ENCODE data around the gene DSG2.

The DSG2 gene

DNA sequence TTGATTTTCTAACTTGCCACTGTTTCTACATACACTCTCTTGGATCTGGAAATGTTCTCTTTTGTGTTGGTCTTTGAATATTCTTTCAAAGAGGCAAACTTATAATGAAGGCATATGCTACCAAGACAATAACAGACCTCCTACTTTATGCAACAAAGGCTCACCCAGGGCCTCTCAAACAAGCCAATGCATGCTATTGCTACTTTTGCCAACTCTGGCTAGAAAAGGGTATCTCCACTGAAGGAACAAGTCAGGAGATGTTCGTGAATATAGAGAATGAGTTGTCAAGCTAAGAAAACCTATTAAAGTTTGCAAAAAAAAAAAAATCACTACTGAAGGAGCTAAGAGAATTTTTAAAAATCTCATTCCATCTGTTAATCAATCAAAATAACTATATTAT, 15.9 kb upstream of the DSG2 start:
- H3F3A ChIP-seq (ENCODE audit: insufficient read depth, low read length): no peaks in the 10 kb centered on the region
- no peak overlapping the region for H2AFZ ChIP-seq (ENCODE audit: low read length)
- H3K4me1 ChIP-seq (ENCODE audit: insufficient read depth, low read length, severe bottlenecking): no peaks in the 10 kb centered on the region
- no peak overlapping the region for H3K4me3 ChIP-seq (ENCODE audit: low read depth, low read length, poor library complexity, severe bottlenecking)
- H3K4me2 ChIP-seq (ENCODE audit: low read length): no peak overlapping the region
- H4K20me1 ChIP-seq (ENCODE audit: insufficient read depth, low read length): no peaks in the 10 kb centered on the region
- H3K79me2 ChIP-seq (ENCODE audit: insufficient read depth, low read length): no peaks in the 10 kb centered on the region
- H3K9ac ChIP-seq (ENCODE audit: low read length): no peak overlapping the region
- H3K27ac ChIP-seq (ENCODE audit: low read depth, low read length, poor library complexity, severe bottlenecking): no peak overlapping the region
- no peaks in the 10 kb centered on the region for H3K36me3 ChIP-seq (ENCODE audit: insufficient read depth, low read length)
- no peaks in the 10 kb centered on the region for H3K9me2 ChIP-seq (ENCODE audit: low read depth, low read length)
- no peaks in the 10 kb centered on the region for H3K27me3 ChIP-seq (ENCODE audit: insufficient read depth, low read length)
- no peaks in the 10 kb centered on the region for H3K9me3 ChIP-seq (ENCODE audit: low read length)
- TF ChIP-seq EZH2 (IDR thresholded peaks at IDR 0.05; ENCODE audit: borderline replicate concordance, low read length) (no peak), CTCF (IDR thresholded peaks at IDR 0.05; ENCODE audit: low read length) (no peak)

GRCh38 chr18:31483396-31483795, 14.6 kb upstream of the DSG2 start:
- Histone ChIP-seq H4K20me1 (ENCODE audit: insufficient read depth, low read length) (no peaks in the 10 kb centered on the region), H3K9me2 (ENCODE audit: low read depth, low read length) (no peaks in the 10 kb centered on the region), H3K4me3 (ENCODE audit: low read depth, low read length, poor library complexity, severe bottlenecking) (no peak overlapping the region), H3K79me2 (ENCODE audit: insufficient read depth, low read length) (no peaks in the 10 kb centered on the region), H3K9ac (ENCODE audit: low read length) (no peak overlapping the region), H3K36me3 (ENCODE audit: insufficient read depth, low read length) (no peaks in the 10 kb centered on the region), H3K27me3 (ENCODE audit: insufficient read depth, low read length) (no peaks in the 10 kb centered on the region), H3F3A (ENCODE audit: insufficient read depth, low read length) (no peaks in the 10 kb centered on the region), H3K4me2 (ENCODE audit: low read length) (no peak overlapping the region), H3K4me1 (ENCODE audit: insufficient read depth, low read length, severe bottlenecking) (no peaks in the 10 kb centered on the region), H2AFZ (ENCODE audit: low read length) (no peak overlapping the region), H3K9me3 (ENCODE audit: low read length) (no peaks in the 10 kb centered on the region), H3K27ac (ENCODE audit: low read depth, low read length, poor library complexity, severe bottlenecking) (no peak overlapping the region)
- TF ChIP-seq CTCF (IDR thresholded peaks at IDR 0.05; ENCODE audit: low read length) (no peak), EZH2 (IDR thresholded peaks at IDR 0.05; ENCODE audit: borderline replicate concordance, low read length) (no peak)

DNA sequence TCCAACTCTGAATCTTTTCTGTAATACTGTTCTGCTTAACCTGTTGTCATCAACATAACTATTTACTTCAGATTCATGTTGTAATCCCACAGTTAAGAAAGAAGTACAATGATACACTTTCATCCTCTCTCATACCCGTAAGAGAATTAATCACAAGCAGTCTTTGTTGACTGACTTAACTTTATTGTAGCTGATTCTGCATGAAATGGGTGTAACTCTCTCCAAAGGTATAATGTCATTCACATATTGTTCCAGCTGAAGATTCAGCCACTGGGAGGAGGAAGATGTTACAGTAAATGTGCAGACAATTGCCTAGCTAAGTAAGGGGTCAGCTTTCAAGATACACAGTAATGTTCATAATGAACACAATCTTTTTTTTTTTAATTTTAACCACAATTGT, 13.5 kb upstream of the DSG2 start:
- H3K79me2 ChIP-seq (ENCODE audit: insufficient read depth, low read length): no peaks in the 10 kb centered on the region
- no peak for TF ChIP-seq CTCF (IDR thresholded peaks at IDR 0.05; ENCODE audit: low read length)
- no peak for TF ChIP-seq EZH2 (IDR thresholded peaks at IDR 0.05; ENCODE audit: borderline replicate concordance, low read length)

More for the DNA sequence above, 13.5 kb upstream of the DSG2 start:
- H3K9me3 ChIP-seq (ENCODE audit: low read length): no peaks in the 10 kb centered on the region
- no peak overlapping the region for H2AFZ ChIP-seq (ENCODE audit: low read length)
- H4K20me1 ChIP-seq (ENCODE audit: insufficient read depth, low read length): no peaks in the 10 kb centered on the region
- H3K9me2 ChIP-seq (ENCODE audit: low read depth, low read length): no peaks in the 10 kb centered on the region
- H3K27me3 ChIP-seq (ENCODE audit: insufficient read depth, low read length): no peaks in the 10 kb centered on the region
- no peak overlapping the region for H3K9ac ChIP-seq (ENCODE audit: low read length)
- H3K27ac ChIP-seq (ENCODE audit: low read depth, low read length, poor library complexity, severe bottlenecking): no peak overlapping the region
- no peaks in the 10 kb centered on the region for H3F3A ChIP-seq (ENCODE audit: insufficient read depth, low read length)
- no peak overlapping the region for H3K4me3 ChIP-seq (ENCODE audit: low read depth, low read length, poor library complexity, severe bottlenecking)
- H3K4me1 ChIP-seq (ENCODE audit: insufficient read depth, low read length, severe bottlenecking): no peaks in the 10 kb centered on the region
- H3K36me3 ChIP-seq (ENCODE audit: insufficient read depth, low read length): no peaks in the 10 kb centered on the region
- no peak overlapping the region for H3K4me2 ChIP-seq (ENCODE audit: low read length)

Data from OCI-LY1 (cell line).